Measurements from ENCODE around the gene SLC9C2. TPM values are rescaled to one million over a fixed set of nuclear protein-coding genes. Genes with fewer than 3 reads are reported as not detected.
"Not testable (repeated sequence)": the region's sequence is repeated elsewhere in the genome, so short reads cannot be mapped to it uniquely, and the experiment has no call there.

The SLC9C2 gene
- total and polyA plus RNA-seq, 2 experiments from 2014 or later: not detected

GRCh38 chr1:173520799-173521198 is 82.1 kb downstream of the SLC9C2 start:
- Histone ChIP-seq H3K9me2 (ENCODE audit: insufficient read depth) (no peaks in the 10 kb centered on the region), H3K27me3 (replicated peaks; ENCODE audit: insufficient read depth) (no peaks in the 10 kb centered on the region), H3K4me3 (no peak overlapping the region), H2AFZ (no peak overlapping the region), H3K9ac (no peak overlapping the region), H3K36me3 (ENCODE audit: low read depth) (no peaks in the 10 kb centered on the region), H3K27ac (no peak overlapping the region), H3K4me1 (ENCODE audit: insufficient read depth) (no peaks in the 10 kb centered on the region), H3K4me2 (ENCODE audit: unreplicated experiment) (no peak overlapping the region), H4K20me1 (ENCODE audit: insufficient read depth) (no peaks in the 10 kb centered on the region), H3F3A (ENCODE audit: insufficient read depth) (no peaks in the 10 kb centered on the region), H3K9me3 (ENCODE audit: low read depth) (no peaks in the 10 kb centered on the region), H3K79me2 (ENCODE audit: insufficient read depth) (no peaks in the 10 kb centered on the region)
- in situ Hi-C loops (cut with MboI): no loop called here
- 76 to 81% methylated on average over 2 of the region's 2 CpGs for WGBS, 2 experiments (ENCODE audit: low coverage in 1 of 2, low lambda C conversion rate in 2 of 2, missing lambda C conversion rate in 2 of 2)
- no peak for DNase-seq
- TF ChIP-seq EZH2 (IDR thresholded peaks at IDR 0.05; ENCODE audit: insufficient read depth, poor library complexity, severe bottlenecking) (no peak), EZH2phosphoT487 (IDR thresholded peaks at IDR 0.05; ENCODE audit: insufficient read depth, low read depth) (no peak)

- 77 to 93% methylated on average over 1 of the region's 1 CpG for WGBS, 2 experiments (ENCODE audit: low coverage in 1 of 2, low lambda C conversion rate in 2 of 2, missing lambda C conversion rate in 2 of 2)
- H3F3A ChIP-seq (ENCODE audit: insufficient read depth); in situ Hi-C loops (cut with MboI): not testable (repeated sequence)
These were observed 88.4 kb downstream of the SLC9C2 start for GRCh38 chr1:173514503-173514902.

DNA sequence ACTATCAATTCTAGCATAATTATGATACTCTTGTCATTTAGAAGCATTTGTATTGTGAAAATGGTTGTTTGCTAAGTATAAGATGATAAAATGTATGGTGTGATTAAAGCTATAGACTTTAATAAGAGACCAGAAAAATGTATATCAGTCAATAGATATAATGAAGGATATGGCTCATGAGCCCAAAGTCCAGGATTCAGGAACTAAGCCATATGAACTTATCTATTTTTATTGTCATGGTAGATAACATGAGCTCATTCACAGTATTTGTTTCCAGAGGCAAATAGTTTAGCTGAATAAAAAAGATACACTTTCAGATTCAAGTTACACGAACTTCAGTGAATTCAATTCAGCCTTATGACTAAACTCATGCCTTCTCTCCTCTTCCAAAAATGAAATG is 93.1 kb downstream of the SLC9C2 start:
- Histone ChIP-seq H3K4me1 (ENCODE audit: insufficient read depth) (peaks cover 10% of the 10 kb centered on the region), H3K79me2 (ENCODE audit: insufficient read depth) (no peaks in the 10 kb centered on the region), H3F3A (ENCODE audit: insufficient read depth) (peaks cover 13% of the 10 kb centered on the region; the same call in 1 of the 2 replicates), H2AFZ (no peak overlapping the region), H3K27ac (no peak overlapping the region), H3K9ac (no peak overlapping the region), H3K4me3 (no peak overlapping the region), H3K9me2 (ENCODE audit: insufficient read depth) (no peaks in the 10 kb centered on the region), H3K9me3 (ENCODE audit: low read depth) (no peaks in the 10 kb centered on the region), H3K4me2 (ENCODE audit: unreplicated experiment) (no peak overlapping the region), H4K20me1 (ENCODE audit: insufficient read depth) (no peaks in the 10 kb centered on the region), H3K36me3 (ENCODE audit: low read depth) (no peaks in the 10 kb centered on the region), H3K27me3 (replicated peaks; ENCODE audit: insufficient read depth) (no peaks in the 10 kb centered on the region)
- in situ Hi-C loops (cut with MboI): no loop called here
- 44 to 56% methylated on average over 1 of the region's 1 CpG for WGBS, 2 experiments (ENCODE audit: low coverage in 1 of 2, low lambda C conversion rate in 2 of 2, missing lambda C conversion rate in 2 of 2)
- no peak for DNase-seq
- TF ChIP-seq EZH2 (IDR thresholded peaks at IDR 0.05; ENCODE audit: insufficient read depth, poor library complexity, severe bottlenecking) (no peak), EZH2phosphoT487 (IDR thresholded peaks at IDR 0.05; ENCODE audit: insufficient read depth, low read depth) (no peak)

More at GRCh38 chr1:173514503-173514902, 88.4 kb downstream of the SLC9C2 start:
- not testable (repeated sequence) for H3K9ac ChIP-seq; H3K27ac ChIP-seq; H3K4me2 ChIP-seq (ENCODE audit: unreplicated experiment); DNase-seq; H3K4me3 ChIP-seq; H3K27me3 ChIP-seq (replicated peaks; ENCODE audit: insufficient read depth); H3K9me2 ChIP-seq (ENCODE audit: insufficient read depth); H3K9me3 ChIP-seq (ENCODE audit: low read depth); H3K4me1 ChIP-seq (ENCODE audit: insufficient read depth); H3K79me2 ChIP-seq (ENCODE audit: insufficient read depth); H4K20me1 ChIP-seq (ENCODE audit: insufficient read depth); H2AFZ ChIP-seq; H3K36me3 ChIP-seq (ENCODE audit: low read depth)

DNA sequence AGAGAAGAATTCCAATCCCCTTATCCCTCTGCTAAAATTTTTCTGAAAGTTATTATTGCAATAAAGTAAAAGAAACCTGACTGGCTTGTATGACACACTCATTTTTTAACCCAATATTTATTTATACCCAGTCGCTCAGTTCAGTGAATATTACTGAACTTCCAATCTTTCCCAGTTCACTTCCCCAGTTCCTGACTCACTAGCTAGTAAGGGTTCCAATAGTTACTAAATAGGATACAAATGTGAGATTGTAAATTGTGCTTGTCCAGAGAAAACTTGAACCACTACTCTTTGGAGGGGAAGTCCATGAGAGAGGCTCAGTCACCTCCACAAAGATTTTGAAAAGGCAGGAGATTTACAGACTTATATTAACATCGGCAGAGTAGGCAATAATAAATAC is 94.3 kb downstream of the SLC9C2 start:
- in situ Hi-C loops (cut with MboI): no loop called here
- H3K36me3 ChIP-seq (ENCODE audit: low read depth): no peaks in the 10 kb centered on the region
- H3K9ac ChIP-seq: no peak overlapping the region
- H3K27ac ChIP-seq: no peak overlapping the region
- TF ChIP-seq EZH2phosphoT487 (IDR thresholded peaks at IDR 0.05; ENCODE audit: insufficient read depth, low read depth) (no peak), EZH2 (IDR thresholded peaks at IDR 0.05; ENCODE audit: insufficient read depth, poor library complexity, severe bottlenecking) (no peak)
- WGBS, 2 experiments (ENCODE audit: low coverage in 1 of 2, low lambda C conversion rate in 2 of 2, missing lambda C conversion rate in 2 of 2): 93 to 95% methylated on average over 2 of the region's 2 CpGs
- DNase-seq: no peak
- H3K79me2 ChIP-seq (ENCODE audit: insufficient read depth): no peaks in the 10 kb centered on the region
- H3F3A ChIP-seq (ENCODE audit: insufficient read depth): peaks cover 13% of the 10 kb centered on the region; the same call in 1 of the 2 replicates
- no peak overlapping the region for H3K4me2 ChIP-seq (ENCODE audit: unreplicated experiment)
- no peak overlapping the region for H2AFZ ChIP-seq
- H4K20me1 ChIP-seq (ENCODE audit: insufficient read depth): no peaks in the 10 kb centered on the region
- no peak overlapping the region for H3K4me3 ChIP-seq
- H3K9me2 ChIP-seq (ENCODE audit: insufficient read depth): no peaks in the 10 kb centered on the region
- H3K4me1 ChIP-seq (ENCODE audit: insufficient read depth): peaks cover 10% of the 10 kb centered on the region
- H3K27me3 ChIP-seq (replicated peaks; ENCODE audit: insufficient read depth): no peaks in the 10 kb centered on the region
- H3K9me3 ChIP-seq (ENCODE audit: low read depth): no peaks in the 10 kb centered on the region

GRCh38 chr1:173507847-173508209 is 95.0 kb downstream of the SLC9C2 start:
- Histone ChIP-seq H3K27ac (no peak overlapping the region), H3K36me3 (ENCODE audit: low read depth) (no peaks in the 10 kb centered on the region), H4K20me1 (ENCODE audit: insufficient read depth) (no peaks in the 10 kb centered on the region), H3K4me1 (ENCODE audit: insufficient read depth) (peaks cover 10% of the 10 kb centered on the region), H3K79me2 (ENCODE audit: insufficient read depth) (no peaks in the 10 kb centered on the region), H3K9me2 (ENCODE audit: insufficient read depth) (no peaks in the 10 kb centered on the region), H2AFZ (no peak overlapping the region), H3K27me3 (replicated peaks; ENCODE audit: insufficient read depth) (no peaks in the 10 kb centered on the region), H3F3A (ENCODE audit: insufficient read depth) (peaks cover 13% of the 10 kb centered on the region; the same call in 1 of the 2 replicates), H3K4me2 (ENCODE audit: unreplicated experiment) (no peak overlapping the region), H3K9ac (no peak overlapping the region), H3K9me3 (ENCODE audit: low read depth) (no peaks in the 10 kb centered on the region), H3K4me3 (no peak overlapping the region)
- 79 to 91% methylated on average over 3 of the region's 3 CpGs for WGBS, 2 experiments (ENCODE audit: low coverage in 1 of 2, low lambda C conversion rate in 2 of 2, missing lambda C conversion rate in 2 of 2)
- DNase-seq: peak; percentile 28
- no peak for TF ChIP-seq EZH2 (IDR thresholded peaks at IDR 0.05; ENCODE audit: insufficient read depth, poor library complexity, severe bottlenecking)
- TF ChIP-seq EZH2phosphoT487 (IDR thresholded peaks at IDR 0.05; ENCODE audit: insufficient read depth, low read depth): no peak
- in situ Hi-C loops (cut with MboI): no loop called here

Measured in GM23248 (cell line).